ENCODE results near the gene BCL2L2. TPM values are rescaled to one million over a fixed set of nuclear protein-coding genes. Genes with fewer than 3 reads are reported as not detected.

BCL2L2 gene
- total and polyA plus RNA-seq, 9 of the 15 experiments (the other 6 are each of a cell fraction or from before 2014, with no cell fraction given) = 2.6 to 32.5 (median 14.7) TPM

DNA sequence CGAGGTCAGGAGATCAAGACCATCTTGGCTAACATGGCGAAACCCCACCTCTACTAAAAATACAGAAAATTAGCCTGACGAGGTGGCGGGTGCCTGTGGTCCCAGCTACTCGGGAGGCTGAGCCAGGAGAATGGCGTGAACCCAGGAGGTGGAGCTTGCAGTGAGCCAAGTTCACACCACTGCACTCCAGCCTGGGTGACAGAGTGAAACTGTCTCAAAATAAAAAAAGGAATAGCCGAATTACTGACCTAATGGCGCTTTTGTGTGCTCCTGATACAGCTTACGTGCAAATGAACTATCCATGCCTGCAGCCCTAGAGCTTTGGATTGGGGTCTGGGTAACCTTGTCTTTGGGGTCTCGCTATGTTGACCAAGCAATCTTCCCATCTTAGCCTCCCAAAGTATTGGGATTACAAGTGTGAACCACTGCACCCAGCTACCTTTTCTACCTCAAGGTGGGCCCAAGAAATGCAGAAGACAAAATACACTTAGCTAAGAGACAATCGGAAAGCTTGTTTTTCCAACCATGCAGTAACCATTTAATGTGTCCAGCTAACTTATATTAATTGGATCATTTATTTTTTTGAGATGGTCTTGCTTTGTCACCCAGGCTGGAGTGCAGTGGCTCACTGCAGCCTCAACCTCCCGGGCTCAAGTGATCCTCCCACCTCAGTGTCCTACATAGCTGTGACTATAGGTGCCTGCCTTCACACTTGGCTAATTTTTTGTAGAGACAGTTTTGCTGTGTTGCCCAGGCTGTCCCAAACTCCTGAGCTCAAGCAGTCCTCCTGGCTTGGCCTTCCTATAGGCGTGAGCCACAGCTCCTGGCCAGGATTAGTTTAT lies 20.1 kb downstream of the BCL2L2 start:
- peaks cover 43% of the 10 kb centered on the region; the same call in 2 of the 3 replicates for H3K36me3 ChIP-seq (ENCODE audit: control insufficient read depth, insufficient read depth, low read length)
- CTCF ChIA-PET (ENCODE audit: low intra/inter-chr PET ratio) = interaction anchor here (0.7 to 2.4 kb wide), 3 partner anchors 62 to 549 kb away, joined by 3 to 10 read pairs (median 5); no protein-coding TSS in a partner anchor
- no peaks in the 10 kb centered on the region for H3K9me1 ChIP-seq (ENCODE audit: control insufficient read depth, insufficient read depth, low read length)
- in situ Hi-C loops (cut with MboI) (no loop called here), intact Hi-C loops (cut with micrococcal nuclease) (loop anchor here (5.0 to 10.0 kb wide), 3 partner anchors 128 to 559 kb away; partner anchors contain the start of genes OXA1L, THTPA and ZFHX2)
- no peak for FAIRE-seq
- POLR2A ChIA-PET = interaction anchor here (0.5 to 1.6 kb wide), 15 partner anchors 9 to 561 kb away, joined by 3 to 11 read pairs (median 3); partner anchors contain the start of genes OXA1L and PPP1R3E
- H3K9me3 ChIP-seq (replicated peaks; ENCODE audit: control insufficient read depth, insufficient read depth, low read depth, low read length) = no peaks in the 10 kb centered on the region
- H3K9ac ChIP-seq (ENCODE audit: insufficient read depth in 1 of 2, low read depth in 2 of 2, low read length in 2 of 2) = no peak overlapping the region
- H3K27ac ChIP-seq (ENCODE audit: extremely low read depth, low read depth, low read length) = no peak overlapping the region
- H3K4me3 ChIP-seq = no peak overlapping the region
- H3K27me3 ChIP-seq (ENCODE audit: control insufficient read depth in 2 of 2, insufficient read depth in 2 of 2, low read length in 2 of 2) = no peaks in the 10 kb centered on the region
- peaks cover 26% of the 10 kb centered on the region for H3K79me2 ChIP-seq (ENCODE audit: control insufficient read depth, insufficient read depth, low read length)
- H2AFZ ChIP-seq (ENCODE audit: low read depth, low read length) = no peak overlapping the region
- 68% methylated on average over 13 of the region's 13 CpGs for WGBS (ENCODE audit: insufficient coverage, low coverage, missing lambda C conversion rate)
- BruUV-seq (replicated peaks) = no TSS peak
- no peaks in the 10 kb centered on the region; the same call in 1 of the 2 replicates for H4K20me1 ChIP-seq (replicated peaks; ENCODE audit: control insufficient read depth, insufficient read depth, low read length)
- H3K4me2 ChIP-seq (ENCODE audit: insufficient read depth, low read length) = no peak overlapping the region
- DNase-seq (ENCODE audit: extremely low read depth in 1 of 4, low spot score in 3 of 4) = no peak
- ATAC-seq = peak; percentile 28
- peaks cover 3 to 8% of the 10 kb centered on the region in 2 experiments; a peak in 4 of 5 replicates for H3K4me1 ChIP-seq (replicated peaks in 1 of 2; ENCODE audit: control insufficient read depth in 2 of 2, insufficient read depth in 2 of 2, low read length in 2 of 2)
- TF ChIP-seq NFXL1 (CRISPR knock-in tag; IDR thresholded peaks at IDR 0.05) (no peak), CHCHD3 (CRISPR knock-in tag; IDR thresholded peaks at IDR 0.05) (no peak), MAZ (CRISPR knock-in tag; conservative IDR thresholded peaks at IDR 0.05 in 1 of 2, IDR thresholded peaks at IDR 0.05 in 1 of 2) (0 out of 4 replicates have a peak, but pooled peaks of 1 of the 2 experiments have one; percentile 27), ZC3H8 (IDR thresholded peaks at IDR 0.05) (no peak), ZNF444 (CRISPR knock-in tag; IDR thresholded peaks at IDR 0.05) (no peak), SMARCA4 (IDR thresholded peaks at IDR 0.05) (no peak), ZNF696 (CRISPR knock-in tag; conservative IDR thresholded peaks at IDR 0.05) (peak; percentile 56; the same call in 1 of the 2 replicates), SUPT5H (IDR thresholded peaks at IDR 0.05) (peak; percentile 72), U2AF1 (optimal IDR thresholded peaks at IDR 0.05; ENCODE audit: low read depth, low read length) (no peak), GATAD2B (IDR thresholded peaks at IDR 0.05; ENCODE audit: borderline replicate concordance) (no peak)
- TF ChIP-seq, protein P1, sequence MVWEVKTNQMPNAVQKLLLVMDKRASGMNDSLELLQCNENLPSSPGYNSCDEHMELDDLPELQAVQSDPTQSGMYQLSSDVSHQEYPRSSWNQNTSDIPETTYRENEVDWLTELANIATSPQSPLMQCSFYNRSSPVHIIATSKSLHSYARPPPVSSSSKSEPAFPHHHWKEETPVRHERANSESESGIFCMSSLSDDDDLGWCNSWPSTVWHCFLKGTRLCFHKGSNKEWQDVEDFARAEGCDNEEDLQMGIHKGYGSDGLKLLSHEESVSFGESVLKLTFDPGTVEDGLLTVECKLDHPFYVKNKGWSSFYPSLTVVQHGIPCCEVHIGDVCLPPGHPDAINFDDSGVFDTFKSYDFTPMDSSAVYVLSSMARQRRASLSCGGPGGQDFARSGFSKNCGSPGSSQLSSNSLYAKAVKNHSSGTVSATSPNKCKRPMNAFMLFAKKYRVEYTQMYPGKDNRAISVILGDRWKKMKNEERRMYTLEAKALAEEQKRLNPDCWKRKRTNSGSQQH (CRISPR knock-in tag; IDR thresholded peaks at IDR 0.05) = peak; percentile 65; the same call in 1 of the 2 replicates
- TF ChIP-seq, protein P2, sequence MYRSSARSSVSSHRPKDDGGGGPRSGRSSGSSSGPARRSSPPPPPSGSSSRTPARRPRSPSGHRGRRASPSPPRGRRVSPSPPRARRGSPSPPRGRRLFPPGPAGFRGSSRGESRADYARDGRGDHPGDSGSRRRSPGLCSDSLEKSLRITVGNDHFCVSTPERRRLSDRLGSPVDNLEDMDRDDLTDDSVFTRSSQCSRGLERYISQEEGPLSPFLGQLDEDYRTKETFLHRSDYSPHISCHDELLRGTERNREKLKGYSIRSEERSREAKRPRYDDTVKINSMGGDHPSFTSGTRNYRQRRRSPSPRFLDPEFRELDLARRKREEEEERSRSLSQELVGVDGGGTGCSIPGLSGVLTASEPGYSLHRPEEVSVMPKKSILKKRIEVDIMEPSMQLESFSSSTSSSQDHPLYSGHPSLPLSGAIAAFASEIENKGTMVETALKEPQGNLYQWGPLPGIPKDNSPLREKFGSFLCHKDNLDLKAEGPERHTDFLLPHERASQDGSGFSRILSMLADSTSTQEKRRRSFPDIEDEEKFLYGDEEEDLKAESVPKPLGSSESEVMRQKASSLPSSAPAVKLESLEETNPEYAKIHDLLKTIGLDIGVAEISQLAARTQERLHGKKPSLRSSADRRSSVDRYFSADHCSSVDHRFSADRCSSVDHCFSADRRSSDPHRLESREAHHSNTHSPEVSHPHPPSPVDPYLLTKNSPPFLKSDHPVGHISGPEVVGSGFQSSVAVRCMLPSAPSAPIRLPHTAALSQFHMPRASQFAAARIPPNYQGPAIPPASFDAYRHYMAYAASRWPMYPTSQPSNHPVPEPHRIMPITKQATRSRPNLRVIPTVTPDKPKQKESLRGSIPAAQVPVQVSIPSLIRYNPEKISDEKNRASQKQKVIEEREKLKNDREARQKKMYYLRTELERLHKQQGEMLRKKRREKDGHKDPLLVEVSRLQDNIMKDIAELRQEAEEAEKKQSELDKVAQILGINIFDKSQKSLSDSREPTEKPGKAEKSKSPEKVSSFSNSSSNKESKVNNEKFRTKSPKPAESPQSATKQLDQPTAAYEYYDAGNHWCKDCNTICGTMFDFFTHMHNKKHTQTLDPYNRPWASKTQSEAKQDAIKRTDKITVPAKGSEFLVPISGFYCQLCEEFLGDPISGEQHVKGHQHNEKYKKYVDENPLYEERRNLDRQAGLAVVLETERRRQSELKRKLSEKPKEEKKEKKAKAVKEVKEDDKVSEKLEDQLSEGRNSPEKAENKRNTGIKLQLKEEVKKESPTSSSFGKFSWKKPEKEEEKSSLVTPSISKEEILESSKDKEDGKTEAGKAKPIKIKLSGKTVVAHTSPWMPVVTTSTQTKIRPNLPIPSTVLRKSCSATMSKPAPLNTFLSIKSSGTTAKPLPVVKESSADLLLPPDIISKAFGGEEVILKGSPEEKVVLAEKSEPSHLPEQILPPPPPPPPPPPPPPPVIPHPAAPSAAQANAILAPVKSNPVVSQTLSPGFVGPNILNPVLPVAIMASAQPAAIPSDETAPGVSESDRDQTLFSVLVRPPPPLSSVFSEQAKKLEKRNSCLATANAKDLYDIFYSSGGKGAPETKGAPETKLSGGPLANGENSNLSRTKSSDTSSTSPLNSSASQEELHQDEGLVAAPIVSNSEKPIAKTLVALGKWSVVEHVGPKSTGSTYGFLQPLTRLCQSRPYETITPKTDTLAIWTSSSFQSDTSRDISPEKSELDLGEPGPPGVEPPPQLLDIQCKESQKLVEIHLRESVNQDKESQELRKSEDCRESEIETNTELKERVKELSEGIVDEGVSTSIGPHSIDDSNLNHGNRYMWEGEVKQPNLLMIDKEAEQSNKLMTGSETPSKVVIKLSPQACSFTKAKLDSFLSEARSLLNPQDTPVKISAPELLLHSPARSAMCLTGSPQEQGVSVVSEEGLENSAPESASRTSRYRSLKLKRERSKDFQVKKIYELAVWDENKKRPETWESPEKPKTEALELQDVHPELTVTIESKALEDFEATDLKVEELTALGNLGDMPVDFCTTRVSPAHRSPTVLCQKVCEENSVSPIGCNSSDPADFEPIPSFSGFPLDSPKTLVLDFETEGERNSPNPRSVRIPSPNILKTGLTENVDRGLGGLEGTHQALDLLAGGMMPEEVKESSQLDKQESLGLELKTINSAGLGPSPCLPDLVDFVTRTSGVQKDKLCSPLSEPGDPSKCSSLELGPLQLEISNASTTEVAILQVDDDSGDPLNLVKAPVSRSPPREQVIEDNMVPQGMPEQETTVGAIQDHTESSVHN (IDR thresholded peaks at IDR 0.05; ENCODE audit: borderline replicate concordance in 1 of 2, low read depth in 1 of 2) = no peak

Data from K562 (cell line).